ENCODE measurements around the gene FHL5.
A peak's percentile ranks its signal among the peaks of the same experiment; 100 is the strongest.
"Not testable (repeated sequence)": the region's sequence is repeated elsewhere in the genome, so short reads cannot be mapped to it uniquely, and the experiment has no call there.

The FHL5 gene

DNA sequence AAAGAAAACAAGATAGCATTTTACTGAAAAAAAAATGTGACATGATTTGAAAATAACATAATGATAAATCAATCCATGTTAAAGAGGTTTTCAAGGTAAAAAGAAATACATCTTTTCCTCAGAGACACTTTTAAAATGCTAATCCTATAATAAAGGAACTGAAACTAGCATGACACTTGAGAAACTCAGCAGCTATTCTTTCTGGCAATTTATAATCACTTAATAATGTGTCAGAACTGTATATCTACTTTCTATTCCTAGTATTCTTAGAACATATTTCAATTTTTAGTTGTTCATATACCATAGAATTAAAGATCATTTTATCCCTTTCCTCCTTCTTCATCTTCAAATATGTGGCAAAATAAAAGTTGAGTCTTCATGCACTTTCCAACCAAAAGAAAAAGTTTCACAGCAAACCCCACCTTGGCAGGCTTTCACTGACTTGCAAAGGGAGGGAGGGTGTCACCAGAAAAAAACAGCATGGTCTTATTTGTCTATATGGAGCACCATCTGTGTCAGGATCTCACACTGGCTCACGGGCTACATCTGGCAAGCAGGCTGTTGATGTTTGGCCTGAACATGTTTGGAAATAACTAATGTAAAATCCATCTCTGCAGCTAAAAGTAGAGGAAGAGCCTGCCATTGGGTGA, 48.5 kb downstream of the FHL5 start:
- DNase-seq: peak; percentile 85

DNA sequence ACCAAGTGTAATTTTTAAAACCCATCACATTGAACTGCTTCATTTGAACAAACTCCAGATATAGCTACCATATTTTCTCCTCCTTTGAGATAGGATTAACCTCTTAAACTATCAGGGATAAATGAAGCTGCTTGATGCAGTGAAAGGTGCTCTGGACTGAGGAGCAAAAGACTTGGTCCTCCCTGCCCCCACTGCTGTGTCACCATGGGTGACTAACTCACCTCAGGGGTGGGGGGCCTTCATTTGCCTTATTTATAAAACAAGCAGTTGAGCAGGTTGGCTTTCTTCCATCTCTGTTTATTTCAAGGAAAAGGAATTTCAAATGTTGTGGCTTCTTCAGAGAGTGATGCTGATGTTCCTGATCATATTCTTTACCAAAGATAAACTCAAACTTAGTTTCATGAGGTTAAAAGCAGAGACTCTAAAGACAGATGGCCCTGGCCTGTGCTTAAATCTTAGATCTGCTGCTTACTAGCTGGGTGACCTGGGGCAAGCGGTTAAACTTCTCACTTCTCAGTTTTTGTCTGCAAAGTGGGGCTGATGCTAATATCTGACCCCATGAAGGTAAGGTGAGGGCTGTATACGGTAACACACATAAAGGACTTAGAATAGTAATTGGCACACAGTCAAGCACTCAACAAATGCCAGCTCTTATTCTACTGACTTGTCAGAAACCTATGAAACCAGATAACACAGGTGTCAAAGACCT, 50.5 kb downstream of the FHL5 start:
- no peak for DNase-seq

DNA sequence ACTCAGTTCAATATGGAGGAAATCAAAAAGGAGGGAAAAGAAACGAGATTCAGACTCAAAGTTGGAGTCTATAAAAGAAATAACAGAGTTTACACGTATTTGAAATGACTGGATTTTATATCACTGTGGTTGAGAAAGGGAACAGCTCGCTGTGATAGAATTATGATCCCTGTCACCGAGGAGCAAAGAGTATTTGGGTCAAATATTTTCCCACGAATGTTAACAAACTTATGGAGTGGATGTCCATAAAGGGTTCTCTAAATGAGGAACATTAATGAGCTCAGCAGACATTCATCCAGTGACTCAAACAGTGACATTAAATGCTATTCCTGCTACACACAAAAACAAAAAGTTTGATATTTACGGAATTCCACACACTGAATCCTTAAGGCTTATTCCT, 57.9 kb downstream of the FHL5 start:
- no peak for DNase-seq

- DNase-seq: no peak
These were observed 59.1 kb downstream of the FHL5 start for GRCh38 chr6:96621983-96622382.

GRCh38 chr6:96624957-96625356, 62.0 kb downstream of the FHL5 start:
- DNase-seq: no peak

DNA sequence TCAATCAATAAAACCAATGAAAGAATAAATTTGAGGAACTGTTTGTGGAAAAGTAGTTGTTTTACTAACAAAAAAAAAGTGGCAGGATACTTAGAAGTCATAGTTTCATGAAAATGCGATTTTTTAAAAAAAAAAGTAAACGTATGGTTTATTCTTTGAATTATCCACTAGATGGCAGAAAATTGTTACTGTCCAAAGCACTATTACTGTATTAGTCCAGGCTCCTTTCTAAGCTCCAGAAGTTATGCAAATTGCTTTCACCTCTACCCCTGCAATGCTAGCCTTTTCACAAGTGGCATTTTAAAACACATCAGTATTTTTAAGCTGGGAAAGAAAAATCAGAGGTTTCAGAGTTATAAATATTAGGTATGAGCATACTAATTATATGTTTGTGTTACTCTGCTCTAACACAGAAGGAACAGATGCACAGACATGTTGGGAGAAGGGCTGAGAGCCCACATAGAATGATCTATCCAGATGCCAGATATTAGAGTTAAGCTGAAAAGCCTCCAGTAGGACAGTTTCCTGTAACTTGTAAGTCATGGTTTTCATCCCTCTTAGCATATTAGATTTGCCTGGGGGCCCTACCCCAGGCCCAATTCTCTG, 63.9 kb downstream of the FHL5 start:
- DNase-seq: peak; percentile 48

- DNase-seq: no peak
These were observed 68.3 kb downstream of the FHL5 start for GRCh38 chr6:96631248-96631647.

DNA sequence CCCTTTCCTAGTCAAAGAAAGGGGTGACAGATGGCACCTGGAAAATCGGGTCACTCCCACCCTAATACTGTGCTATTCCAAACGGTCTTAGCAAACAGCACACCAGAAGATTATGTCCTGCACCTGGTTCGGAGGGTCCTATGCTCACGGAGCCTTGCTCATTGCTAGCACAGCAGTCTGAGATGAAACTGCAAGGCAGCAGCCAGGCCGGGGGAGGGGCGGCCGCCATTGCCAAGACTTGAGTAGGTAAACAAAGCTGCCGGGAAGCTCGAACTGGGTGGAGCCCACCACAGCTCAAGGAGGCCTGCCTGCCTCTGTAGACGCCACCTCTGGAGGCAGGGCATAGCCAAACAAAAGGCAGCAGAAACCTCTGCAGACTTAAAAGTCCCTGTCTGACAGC, 75.1 kb downstream of the FHL5 start:
- DNase-seq: not testable (repeated sequence)

DNA sequence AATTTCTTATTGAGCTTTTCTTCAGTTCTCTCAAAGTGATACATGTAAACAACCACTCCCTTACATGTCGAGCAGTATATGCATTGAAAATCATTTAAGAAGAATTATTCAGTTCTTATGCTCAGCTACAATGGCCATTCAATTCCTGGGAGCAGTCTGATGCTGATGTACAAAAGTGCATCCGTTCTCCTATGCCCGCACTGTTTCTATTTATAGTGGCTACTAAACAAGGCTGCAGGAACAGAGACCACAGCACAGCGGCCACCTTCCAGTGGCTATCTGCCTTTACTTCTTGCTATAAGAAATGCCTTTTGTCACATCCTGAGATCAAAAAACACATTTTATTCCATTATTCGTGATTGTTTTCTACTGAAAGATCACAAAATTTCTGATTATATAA, 82.2 kb downstream of the FHL5 start:
- no peak for DNase-seq

- no peak for DNase-seq
These were observed 87.0 kb downstream of the FHL5 start for GRCh38 chr6:96649926-96650325.

GRCh38 chr6:96651816-96652215, 88.9 kb downstream of the FHL5 start:
- no peak for DNase-seq

DNA sequence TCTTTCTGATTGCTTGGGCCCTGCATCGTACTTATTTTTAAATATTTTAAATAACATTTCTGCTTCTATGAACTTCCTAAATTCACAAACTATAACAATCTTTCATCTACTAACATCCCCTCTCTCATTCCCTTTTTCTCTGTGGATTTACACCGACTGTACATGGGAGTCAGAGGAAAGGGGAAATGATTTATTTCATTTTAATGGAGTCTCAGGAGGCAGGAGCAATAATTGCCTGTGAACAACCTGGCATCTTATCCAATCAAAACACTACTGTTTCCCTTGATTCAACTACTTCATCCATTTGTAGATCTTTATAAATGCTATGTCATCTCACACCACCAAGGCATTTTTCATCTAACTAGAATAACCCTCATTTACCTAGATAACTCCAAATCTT, 89.6 kb downstream of the FHL5 start:
- DNase-seq: no peak

- no peak for DNase-seq
These were observed 90.3 kb downstream of the FHL5 start for GRCh38 chr6:96653181-96653580.

DNA sequence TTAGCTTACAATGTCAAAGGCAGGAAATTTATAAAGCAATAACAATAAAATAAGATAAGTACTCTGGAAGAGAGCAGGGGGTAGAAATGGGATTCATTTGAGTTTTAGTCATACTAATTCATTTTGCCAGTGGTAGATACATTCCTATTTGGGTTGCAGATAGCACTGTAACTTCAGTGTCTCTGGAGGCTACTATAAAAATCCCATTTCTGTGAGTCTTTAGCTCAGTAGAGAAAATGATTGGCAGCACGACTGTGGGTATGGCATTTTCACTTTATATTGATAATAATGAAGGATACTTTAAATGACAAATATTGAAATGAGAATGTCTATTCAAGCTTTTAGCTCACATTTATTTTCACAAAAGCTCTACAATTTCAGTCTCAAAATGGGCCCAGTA, 93.6 kb downstream of the FHL5 start:
- DNase-seq: no peak

DNA sequence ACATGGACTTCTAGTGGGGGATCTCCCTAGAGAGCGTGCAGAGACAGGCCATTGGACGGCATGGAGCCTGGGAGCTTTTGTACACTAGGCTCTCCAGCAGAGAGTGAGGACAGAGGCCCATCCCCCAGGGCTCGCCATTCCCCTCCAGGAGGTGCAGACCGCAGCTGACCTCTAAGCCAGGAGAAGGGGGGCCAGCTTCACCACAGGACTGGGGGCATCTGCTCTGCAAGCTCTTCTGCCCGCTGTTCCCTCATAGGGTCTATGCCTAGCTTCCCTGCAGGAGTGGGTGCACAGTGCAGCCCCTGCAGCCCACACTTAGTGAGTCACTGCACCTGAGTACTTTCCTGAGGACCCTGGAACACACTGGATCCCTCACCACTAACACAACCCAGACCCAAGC, 94.4 kb downstream of the FHL5 start:
- no peak for DNase-seq

GRCh38 chr6:96659084-96659845, 96.3 kb downstream of the FHL5 start:
- peak; percentile 61 for DNase-seq

Measured in NCI-H2171 (cell line).